Endothelial cell of umbilical vein (primary cell): Measurements from ENCODE around the gene CTIF. TPM values are rescaled to one million over a fixed set of nuclear protein-coding genes. Genes with fewer than 3 reads are reported as not detected.

Experiments used
- BruUV-seq: library from RNA; stranded (reverse); fragments of 400-500 nt; replicated peaks from 2 replicates; lab custom pipeline; 2021; lab: Mats Ljungman, UMichigan
- CTCF ChIA-PET: fragments of 300-600, 350-600 bp; sonication (Branson Sonifier 250); formaldehyde crosslinking; loops from one replicate; lab custom pipeline; 2021; ENCODE audit warnings: antibody characterized with exemption, inconsistent platforms; lab: Charles Lee
- POLR2A ChIA-PET: fragments of 300-600, 350-600 bp; sonication (Branson Sonifier 250); formaldehyde crosslinking; loops from one replicate; lab custom pipeline; 2021; ENCODE audit warnings: antibody characterized with exemption, inconsistent platforms; lab: Charles Lee
- DNase-seq: peaks from one replicate; pipeline ENCODE4 v3.0.0-alpha.2; 2011; ENCODE audit warnings: low read depth, low spot score
- FAIRE-seq: peaks from 2 replicates; lab custom pipeline; 2011; peaks lifted over from hg19 to GRCh38; lab: Jason Lieb, UNC
- H2AFZ ChIP-seq: 2 replicates; pipeline ENCODE4 v1.6.0; 2012; ENCODE audit warnings: low read depth, low read length, control low read depth, inconsistent platforms
- H3K27ac ChIP-seq: 2 replicates; pipeline ENCODE4 v1.5.1; 2011; ENCODE audit warnings: low read depth, mild to moderate bottlenecking, control low read depth, low read length, moderate library complexity; ENCODE audit not compliant: insufficient read depth
- H3K27me3 ChIP-seq, 2 experiments: 2 replicates each; pipeline versions ENCODE4 v1.6.0 to v1.6.1; 2011; ENCODE audit warnings: low read length in 2 of 2, mixed read lengths in 1 of 2; ENCODE audit not compliant: control insufficient read depth in 2 of 2, insufficient read depth in 2 of 2
- H3K36me3 ChIP-seq, 2 experiments: 2 replicates in 1 of 2; 3 replicates in 1 of 2; pipeline ENCODE4 v1.5.1; 2011; ENCODE audit warnings: low read length in 2 of 2, mild to moderate bottlenecking in 1 of 2, moderate library complexity in 1 of 2; ENCODE audit not compliant: control insufficient read depth in 2 of 2, insufficient read depth in 2 of 2; ENCODE audit errors: extremely low read depth in 1 of 2
- H3K4me1 ChIP-seq: 3 replicates; pipeline ENCODE4 v1.5.1; 2011; ENCODE audit warnings: mild to moderate bottlenecking, low read length; ENCODE audit not compliant: control insufficient read depth, insufficient read depth; ENCODE audit errors: extremely low read depth
- H3K4me2 ChIP-seq: 2 replicates; pipeline ENCODE4 v1.6.1; 2011; ENCODE audit warnings: low read length, control low read depth, mixed read lengths; ENCODE audit not compliant: insufficient read depth
- H3K4me3 ChIP-seq, 3 experiments: fragments of 200-600 bp in 1 of 3; sonication (generic), shearing (Covaris generic) in 1 of 3; replicated peaks in 1 of 3; 2 replicates each; pipeline ENCODE4 v1.5.1; 2011 to 2016; ENCODE audit warnings: control low read depth in 3 of 3, low read length in 3 of 3, mild to moderate bottlenecking in 2 of 3, inconsistent platforms in 1 of 3, low read depth in 1 of 3, moderate library complexity in 1 of 3; ENCODE audit not compliant: insufficient read depth in 1 of 3
- H3K79me2 ChIP-seq: 2 replicates; pipeline ENCODE4 v1.6.0; 2012; ENCODE audit warnings: low read length, inconsistent platforms; ENCODE audit not compliant: control insufficient read depth, insufficient read depth
- H3K9ac ChIP-seq: replicated peaks from 2 replicates; pipeline ENCODE3; 2011; ENCODE audit warnings: low read length, control low read depth; ENCODE audit not compliant: insufficient read depth; ENCODE audit errors: extremely low read depth
- H3K9me1 ChIP-seq: replicated peaks from 3 replicates; pipeline ENCODE4 v1.6.0; 2011; ENCODE audit warnings: mild to moderate bottlenecking, low read length; ENCODE audit not compliant: control insufficient read depth, insufficient read depth; ENCODE audit errors: extremely low read depth
- H3K9me3 ChIP-seq: replicated peaks from 2 replicates; pipeline ENCODE4 v1.5.1; 2012; ENCODE audit warnings: low read length, inconsistent platforms; ENCODE audit not compliant: control insufficient read depth, insufficient read depth
- H4K20me1 ChIP-seq: replicated peaks from 2 replicates; pipeline ENCODE3; 2011; ENCODE audit warnings: mild to moderate bottlenecking, low read length; ENCODE audit not compliant: control insufficient read depth, insufficient read depth; ENCODE audit errors: extremely low read depth
- CTCF ChIP-seq, 2 donors: IDR thresholded peaks; 1 replicate in 1 of 2; 2 replicates in 1 of 2; pipeline ENCODE4 v1.5.1; 2011; ENCODE audit warnings: low read length in 2 of 2, mild to moderate bottlenecking in 2 of 2, moderate library complexity in 2 of 2, control low read depth in 1 of 2, inconsistent platforms in 1 of 2, low read depth in 1 of 2; ENCODE audit not compliant: insufficient read depth in 1 of 2; ENCODE audit errors: extremely low read depth in 1 of 2
- EZH2 ChIP-seq: IDR thresholded peaks from 2 replicates; pipeline ENCODE4 v1.6.1; 2012; ENCODE audit warnings: borderline replicate concordance, low read depth, mild to moderate bottlenecking, moderate library complexity, low read length, inconsistent platforms; ENCODE audit not compliant: severe bottlenecking
- FOS ChIP-seq: IDR thresholded peaks from 2 replicates; pipeline ENCODE4 v1.6.1; 2011; ENCODE audit warnings: mild to moderate bottlenecking, low read length, moderate library complexity, borderline replicate concordance; ENCODE audit not compliant: insufficient read depth
- GATA2 ChIP-seq: IDR thresholded peaks from 2 replicates; pipeline ENCODE4 v1.7.0; 2011; ENCODE audit warnings: low read depth, mild to moderate bottlenecking, moderate library complexity, mixed read lengths, low read length; ENCODE audit not compliant: insufficient read length, insufficient read depth
- JUN ChIP-seq: IDR thresholded peaks from 2 replicates; pipeline ENCODE4 v1.6.1; 2011; ENCODE audit warnings: borderline replicate concordance, low read depth; ENCODE audit not compliant: insufficient read length, insufficient read depth
- MAX ChIP-seq: IDR thresholded peaks from 2 replicates; pipeline ENCODE4 v1.6.1; 2011; ENCODE audit not compliant: insufficient read depth, insufficient read length
- MYC ChIP-seq: IDR thresholded peaks from one replicate; pipeline ENCODE4 v1.6.1; 2011; ENCODE audit warnings: mild to moderate bottlenecking, low read depth, low read length
- POLR2A ChIP-seq: IDR thresholded peaks from 2 replicates; pipeline ENCODE4 v1.6.1; 2012; ENCODE audit warnings: low read depth, mild to moderate bottlenecking, control low read depth, low read length
- POLR2AphosphoS5 ChIP-seq: IDR thresholded peaks from 2 replicates; pipeline ENCODE4 v1.6.1; 2012; ENCODE audit warnings: low read depth, mild to moderate bottlenecking, control low read depth, low read length, moderate library complexity; ENCODE audit not compliant: insufficient read depth
- dilution Hi-C: fragments of 300-500 bp; cut with MboI; formaldehyde crosslinking; loops from one replicate; pipeline ENCODE4 v1.15.0; 2019; ENCODE audit warnings: low sequenced_read_pairs; ENCODE audit not compliant: extremely low pct_ligation_motif_present
- intact Hi-C: fragments of 100-400 bp; cut with micrococcal nuclease; formaldehyde crosslinking; loops from one replicate; pipeline ENCODE4 v1.10.0; 2022
- polyA plus RNA-seq, 4 experiments: library from polyadenylated mRNA; depleted of rRNA in 3 of 4; stranded (reverse) in 3 of 4; unstranded in 1 of 4; fragments of >200 nt; gene quantifications; 2 replicates each; pipeline versions ENCODE4 v1.2.1 to v1.2.3, GENCODE V29; 2011 to 2012; ENCODE audit warnings: missing spikeins in 1 of 4
- total RNA-seq: library from RNA; stranded (reverse); gene quantifications from 2 replicates; pipeline ENCODE4 v1.2.3, GENCODE V29; 2021

The CTIF gene
- total and polyA plus RNA-seq, 2 donors (not counting 3 experiments of a cell fraction or from before 2014, with no cell fraction given) = 20.9 to 57.7 TPM

DNA sequence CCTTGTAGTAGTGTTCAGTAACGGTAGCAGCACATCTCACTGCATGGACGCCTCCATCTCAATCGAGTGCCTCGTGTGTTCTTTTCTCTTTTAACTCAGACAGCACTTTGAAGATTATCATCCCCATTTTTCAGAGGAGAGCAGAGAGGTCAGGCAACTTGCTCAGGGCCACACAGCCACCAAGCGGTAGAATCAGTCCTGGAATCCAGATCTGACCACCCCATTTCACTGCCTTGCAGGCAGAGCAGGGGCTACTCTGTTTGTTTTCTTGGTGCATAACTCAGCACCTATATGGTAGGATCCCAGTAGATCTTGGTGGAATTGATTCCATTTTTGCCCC lies 282.4 kb downstream of the CTIF start:
- H3K4me3 ChIP-seq = no peak overlapping the region
- H3K9me1 ChIP-seq = no peaks in the 10 kb centered on the region
- no peaks in the 10 kb centered on the region for H3K9me3 ChIP-seq
- H3K9ac ChIP-seq = no peak overlapping the region
- dilution Hi-C loops = no loop called here
- intact Hi-C loops = no loop called here
- no peak overlapping the region for H3K27ac ChIP-seq
- no TSS peak for BruUV-seq
- no peak for FAIRE-seq
- no peak overlapping the region for H3K4me2 ChIP-seq
- DNase-seq = no peak
- H3K4me1 ChIP-seq = peaks cover 13% of the 10 kb centered on the region
- peaks cover 0 to 3% of the 10 kb centered on the region in 2 experiments for H3K36me3 ChIP-seq
- H4K20me1 ChIP-seq = no peaks in the 10 kb centered on the region
- H2AFZ ChIP-seq = no peak overlapping the region
- ChIA-PET CTCF (no interaction called here), POLR2A (no interaction called here)
- no peaks in the 10 kb centered on the region for H3K27me3 ChIP-seq
- TF ChIP-seq MAX = no peak
- TF ChIP-seq MYC = no peak
- no peak for TF ChIP-seq EZH2
- TF ChIP-seq CTCF (IDR thresholded peaks at IDR 0.05; ENCODE audit: extremely low read depth in 1 of 2, insufficient read depth in 1 of 2, low read depth in 1 of 2, low read length in 2 of 2) = no peak
- TF ChIP-seq POLR2A = no peak
- no peak for TF ChIP-seq FOS
- TF ChIP-seq POLR2AphosphoS5 = no peak
- TF ChIP-seq GATA2 = no peak
- no peak for TF ChIP-seq JUN
- no peaks in the 10 kb centered on the region for H3K79me2 ChIP-seq
